PFSK-1 (cell line): ENCODE data around the gene EYA2.

ENCODE experiments used
- FOXP2 ChIP-seq: optimal IDR thresholded peaks from 2 replicates; pipeline ENCODE3; 2011; ENCODE audit warnings: borderline replicate concordance, control low read depth, inconsistent platforms; ENCODE audit not compliant: insufficient read depth; ENCODE audit errors: extremely low read length, extremely low read depth
- POLR2AphosphoS5 ChIP-seq: IDR thresholded peaks from 2 replicates; pipeline ENCODE4 v1.6.1; 2012; ENCODE audit warnings: low read depth, mild to moderate bottlenecking, control low read depth, low read length, moderate library complexity
- SIN3A ChIP-seq: IDR thresholded peaks from 2 replicates; pipeline ENCODE4 v1.6.1; 2012; ENCODE audit warnings: mild to moderate bottlenecking, low read length, moderate library complexity, borderline replicate concordance; ENCODE audit not compliant: insufficient read depth
- TF ChIP-seq, protein P1 (sequence below), 2 experiments: IDR thresholded peaks; 2 replicates each; pipeline versions ENCODE4 v1.6.1 to v1.8.0; 2011 to 2012; ENCODE audit warnings: low read depth in 2 of 2, low read length in 2 of 2, control low read depth in 1 of 2, inconsistent platforms in 1 of 2, mild to moderate bottlenecking in 1 of 2, moderate library complexity in 1 of 2; ENCODE audit not compliant: insufficient read depth in 1 of 2

DNA sequence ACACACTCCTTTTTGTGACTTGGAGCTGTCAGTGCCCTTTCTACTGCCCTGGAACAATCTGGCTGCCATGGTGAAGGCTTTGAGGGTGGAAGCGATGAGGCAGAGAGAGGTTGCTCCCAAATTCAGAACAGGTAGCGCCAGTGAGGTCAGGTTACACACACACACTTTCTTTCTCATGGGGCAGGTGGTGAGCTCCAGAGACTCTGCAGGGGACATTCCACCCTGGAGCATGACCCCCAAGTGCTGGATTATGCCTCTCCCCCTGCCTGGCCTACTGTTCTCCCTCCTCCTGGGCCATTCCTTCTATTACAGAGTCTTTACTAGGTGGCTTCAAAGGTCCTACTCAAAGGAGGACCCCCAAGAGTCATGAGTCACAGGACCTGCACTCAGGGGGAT is 98.0 kb downstream of the EYA2 start:
- TF ChIP-seq POLR2AphosphoS5: no peak
- TF ChIP-seq SIN3A: no peak
- TF ChIP-seq, protein P1, sequence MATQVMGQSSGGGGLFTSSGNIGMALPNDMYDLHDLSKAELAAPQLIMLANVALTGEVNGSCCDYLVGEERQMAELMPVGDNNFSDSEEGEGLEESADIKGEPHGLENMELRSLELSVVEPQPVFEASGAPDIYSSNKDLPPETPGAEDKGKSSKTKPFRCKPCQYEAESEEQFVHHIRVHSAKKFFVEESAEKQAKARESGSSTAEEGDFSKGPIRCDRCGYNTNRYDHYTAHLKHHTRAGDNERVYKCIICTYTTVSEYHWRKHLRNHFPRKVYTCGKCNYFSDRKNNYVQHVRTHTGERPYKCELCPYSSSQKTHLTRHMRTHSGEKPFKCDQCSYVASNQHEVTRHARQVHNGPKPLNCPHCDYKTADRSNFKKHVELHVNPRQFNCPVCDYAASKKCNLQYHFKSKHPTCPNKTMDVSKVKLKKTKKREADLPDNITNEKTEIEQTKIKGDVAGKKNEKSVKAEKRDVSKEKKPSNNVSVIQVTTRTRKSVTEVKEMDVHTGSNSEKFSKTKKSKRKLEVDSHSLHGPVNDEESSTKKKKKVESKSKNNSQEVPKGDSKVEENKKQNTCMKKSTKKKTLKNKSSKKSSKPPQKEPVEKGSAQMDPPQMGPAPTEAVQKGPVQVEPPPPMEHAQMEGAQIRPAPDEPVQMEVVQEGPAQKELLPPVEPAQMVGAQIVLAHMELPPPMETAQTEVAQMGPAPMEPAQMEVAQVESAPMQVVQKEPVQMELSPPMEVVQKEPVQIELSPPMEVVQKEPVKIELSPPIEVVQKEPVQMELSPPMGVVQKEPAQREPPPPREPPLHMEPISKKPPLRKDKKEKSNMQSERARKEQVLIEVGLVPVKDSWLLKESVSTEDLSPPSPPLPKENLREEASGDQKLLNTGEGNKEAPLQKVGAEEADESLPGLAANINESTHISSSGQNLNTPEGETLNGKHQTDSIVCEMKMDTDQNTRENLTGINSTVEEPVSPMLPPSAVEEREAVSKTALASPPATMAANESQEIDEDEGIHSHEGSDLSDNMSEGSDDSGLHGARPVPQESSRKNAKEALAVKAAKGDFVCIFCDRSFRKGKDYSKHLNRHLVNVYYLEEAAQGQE (IDR thresholded peaks at IDR 0.05; ENCODE audit: insufficient read depth in 1 of 2, low read depth in 2 of 2, low read length in 2 of 2): no peak
- TF ChIP-seq FOXP2: no peak
